Activated T-helper 17 cell treated with anti-CD3 and anti-CD28 coated beads, Interleukin-2, amount 50 U/mL, for 72 hours (primary cell): ENCODE data around the gene SLC9A7. TPM values are rescaled to one million over a fixed set of nuclear protein-coding genes. Genes with fewer than 3 reads are reported as not detected.
"Not testable (repeated sequence)": the region's sequence is repeated elsewhere in the genome, so short reads cannot be mapped to it uniquely, and the experiment has no call there.

Experiments used
- ATAC-seq: fragments of 150-1000 bp; cut with Tn5 transposase; replicated peaks from 2 replicates; pipeline ENCODE4 v1.10.0; 2021; ENCODE audit warnings: mild to moderate bottlenecking, moderate library complexity
- H3K27ac Mint-ChIP-seq: one replicate; pipeline ENCODE4 v1.8.0; 2022; ENCODE audit warnings: mixed read lengths
- H3K27me3 Mint-ChIP-seq: one replicate; pipeline ENCODE4 v1.8.0; 2022; ENCODE audit warnings: mixed read lengths
- H3K36me3 Mint-ChIP-seq: one replicate; pipeline ENCODE4 v1.8.0; 2022; ENCODE audit warnings: low read depth, mild to moderate bottlenecking, mixed read lengths
- H3K4me1 Mint-ChIP-seq: one replicate; pipeline ENCODE4 v1.8.0; 2022; ENCODE audit warnings: mixed read lengths
- H3K4me3 Mint-ChIP-seq: one replicate; pipeline ENCODE4 v1.8.0; 2022; ENCODE audit warnings: mild to moderate bottlenecking, mixed read lengths
- H3K9me3 Mint-ChIP-seq: one replicate; pipeline ENCODE4 v1.8.0; 2022; ENCODE audit warnings: mixed read lengths
- total RNA-seq, 2 donors: library from RNA; stranded (reverse); gene quantifications; one replicate each; pipeline ENCODE4 v1.2.3, GENCODE V29; 2022

SLC9A7 gene
- total RNA-seq, 2 donors from 2014 or later, result 10.0 to 13.3 TPM

DNA sequence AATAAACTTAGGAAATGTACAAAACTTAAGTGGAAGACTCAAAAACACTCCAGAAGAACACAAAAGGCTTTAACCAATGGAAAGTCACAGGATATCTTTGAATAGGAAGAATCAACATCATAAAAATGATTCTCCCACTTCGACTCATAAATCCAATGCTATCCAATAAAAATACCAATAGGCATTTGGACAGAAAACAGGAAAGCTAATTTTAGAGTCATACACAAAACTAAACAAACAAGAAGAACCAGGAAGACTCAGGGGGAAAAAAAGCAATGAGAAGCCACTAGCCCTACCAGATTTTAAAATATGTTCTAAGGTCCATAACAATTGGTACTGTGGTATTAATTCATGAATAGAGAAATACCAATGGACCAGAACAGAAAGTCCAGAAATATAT lies 28.2 kb downstream of the SLC9A7 start:
- Mint-ChIP-seq H3K27ac (no peak overlapping the region), H3K36me3 (no peaks in the 10 kb centered on the region), H3K9me3 (peaks cover 2% of the 10 kb centered on the region), H3K27me3 (no peaks in the 10 kb centered on the region), H3K4me3 (no peak overlapping the region), H3K4me1 (no peaks in the 10 kb centered on the region)
- ATAC-seq, result no peak

DNA sequence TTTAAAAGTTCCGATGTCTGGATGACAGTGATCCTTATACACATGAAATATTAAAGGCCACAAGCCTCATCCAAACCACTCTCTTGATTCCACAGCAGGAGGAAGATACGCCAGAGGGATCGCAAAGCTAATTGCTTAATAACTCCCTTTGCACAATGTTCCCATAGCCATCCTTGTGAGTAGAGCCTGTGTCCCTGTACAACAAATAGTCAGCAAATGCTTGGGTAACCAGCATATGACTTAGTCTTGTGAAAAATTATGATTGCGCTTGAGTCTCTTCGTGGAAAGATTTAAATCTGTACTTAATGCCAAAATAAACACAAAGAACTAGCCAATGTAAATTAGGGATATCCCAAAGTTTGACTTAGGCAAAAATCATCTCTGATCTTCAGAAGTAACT lies 31.5 kb downstream of the SLC9A7 start:
- Mint-ChIP-seq H3K36me3 (no peaks in the 10 kb centered on the region), H3K27me3 (no peaks in the 10 kb centered on the region), H3K9me3 (no peaks in the 10 kb centered on the region), H3K4me3 (no peak overlapping the region), H3K27ac (no peak overlapping the region), H3K4me1 (no peaks in the 10 kb centered on the region)
- ATAC-seq, result no peak

DNA sequence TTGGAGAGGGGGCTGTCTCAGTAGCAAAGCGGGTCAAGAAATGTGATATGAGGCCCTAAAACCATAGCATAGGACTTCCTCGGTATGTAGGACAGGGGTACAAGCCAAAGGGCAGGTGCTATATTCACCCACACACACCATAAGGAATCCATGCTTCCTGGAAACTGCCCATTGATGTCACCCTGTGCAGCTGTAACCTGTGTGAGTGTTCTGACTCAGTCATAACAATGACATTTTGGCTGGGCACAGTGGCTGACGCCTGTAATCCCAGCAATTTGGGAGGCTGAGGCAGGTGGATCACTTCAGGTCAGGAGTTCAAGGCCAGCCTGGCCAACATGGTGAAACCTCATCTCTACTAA lies 35.4 kb downstream of the SLC9A7 start:
- not testable (repeated sequence) for H3K4me3 Mint-ChIP-seq, H3K27me3 Mint-ChIP-seq, H3K27ac Mint-ChIP-seq, H3K9me3 Mint-ChIP-seq, H3K4me1 Mint-ChIP-seq, H3K36me3 Mint-ChIP-seq
- peak; percentile 77 for ATAC-seq

DNA sequence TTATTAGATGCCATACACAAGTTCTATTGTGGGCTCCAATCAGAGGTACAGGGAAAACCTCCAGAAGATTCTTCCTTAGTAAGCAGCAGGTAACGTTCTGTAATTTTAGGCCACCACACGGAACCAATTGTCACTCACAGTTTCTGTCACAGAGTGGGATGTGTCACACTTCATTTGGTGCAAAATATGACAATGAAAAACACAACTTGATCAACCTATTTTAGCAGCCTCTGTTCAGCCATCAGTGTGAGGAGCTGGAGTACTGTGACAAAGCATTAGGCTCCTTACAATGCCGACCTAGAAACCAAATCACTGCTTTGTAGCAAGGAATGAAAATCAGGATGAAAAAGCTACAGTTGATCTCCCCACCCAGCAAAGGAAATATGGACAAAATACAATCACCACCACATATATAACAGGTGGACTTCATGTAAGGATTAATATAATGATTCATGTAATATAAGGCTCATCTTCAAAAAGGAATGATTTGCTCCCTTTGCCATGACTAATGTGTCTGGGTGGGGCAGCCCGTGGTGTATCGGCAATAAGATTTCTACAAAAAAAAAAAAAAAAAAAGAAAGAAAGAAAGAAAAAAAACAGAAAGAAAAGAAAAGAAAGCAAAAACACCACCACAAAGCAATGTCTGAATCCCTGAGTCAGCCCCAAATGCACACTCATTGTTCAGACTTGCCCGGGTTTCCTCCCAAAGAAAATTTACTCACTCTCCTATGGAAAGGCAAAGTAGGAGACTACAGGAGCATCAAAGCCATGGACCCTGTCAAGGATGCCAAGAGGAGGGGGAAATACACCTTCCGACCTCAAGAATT lies 36.0 kb downstream of the SLC9A7 start:
- Mint-ChIP-seq H3K4me3 (no peak overlapping the region), H3K36me3 (no peaks in the 10 kb centered on the region), H3K4me1 (no peaks in the 10 kb centered on the region), H3K9me3 (no peaks in the 10 kb centered on the region), H3K27ac (no peak overlapping the region), H3K27me3 (no peaks in the 10 kb centered on the region)
- peak; percentile 63 for ATAC-seq

DNA sequence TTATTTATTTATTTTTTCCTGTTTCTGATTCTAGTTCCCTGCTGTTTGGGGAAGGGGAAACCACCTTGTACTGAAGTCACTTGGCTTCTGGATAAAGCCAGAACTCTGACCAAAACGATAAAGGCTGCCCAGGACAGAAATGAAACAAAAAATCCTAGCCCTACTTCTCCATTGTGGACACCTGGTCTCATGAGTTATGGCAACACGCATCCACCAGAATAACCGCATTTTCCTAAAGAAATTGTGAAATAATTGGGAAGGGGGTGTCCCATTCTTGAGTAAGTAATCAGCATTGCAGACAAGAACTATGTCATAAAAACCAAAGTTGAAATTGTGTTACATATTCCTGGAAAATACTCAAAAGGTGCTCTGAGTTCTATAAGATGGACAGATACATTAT lies 42.1 kb downstream of the SLC9A7 start:
- Mint-ChIP-seq H3K9me3 (no peaks in the 10 kb centered on the region), H3K27ac (no peak overlapping the region), H3K36me3 (no peaks in the 10 kb centered on the region), H3K4me3 (no peak overlapping the region), H3K27me3 (no peaks in the 10 kb centered on the region), H3K4me1 (peaks cover 6% of the 10 kb centered on the region)
- ATAC-seq, result no peak

DNA sequence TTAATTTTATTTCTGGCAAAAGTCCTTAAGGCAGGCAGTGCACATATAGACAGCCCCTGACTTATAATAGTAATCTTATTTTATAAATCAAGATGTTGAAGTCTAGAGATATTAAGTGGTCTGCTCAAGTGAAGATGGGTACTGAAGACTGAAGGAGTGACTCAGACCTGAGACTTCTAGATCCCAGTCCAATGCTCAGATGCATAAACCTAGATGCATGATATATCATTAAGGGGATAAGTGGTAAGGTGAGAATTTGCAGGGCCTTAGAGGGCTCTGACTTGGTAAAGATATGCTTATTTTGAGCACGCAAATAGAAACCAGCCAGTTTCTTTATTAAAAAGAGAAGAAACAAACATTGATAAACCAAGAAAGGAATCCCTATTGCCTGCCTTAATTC lies 42.9 kb downstream of the SLC9A7 start:
- no peaks in the 10 kb centered on the region for H3K27me3 Mint-ChIP-seq
- no peak overlapping the region for H3K4me3 Mint-ChIP-seq
- H3K4me1 Mint-ChIP-seq, result peaks cover 6% of the 10 kb centered on the region
- H3K27ac Mint-ChIP-seq, result no peak overlapping the region
- no peaks in the 10 kb centered on the region for H3K9me3 Mint-ChIP-seq
- H3K36me3 Mint-ChIP-seq, result no peaks in the 10 kb centered on the region
- no peak for ATAC-seq

DNA sequence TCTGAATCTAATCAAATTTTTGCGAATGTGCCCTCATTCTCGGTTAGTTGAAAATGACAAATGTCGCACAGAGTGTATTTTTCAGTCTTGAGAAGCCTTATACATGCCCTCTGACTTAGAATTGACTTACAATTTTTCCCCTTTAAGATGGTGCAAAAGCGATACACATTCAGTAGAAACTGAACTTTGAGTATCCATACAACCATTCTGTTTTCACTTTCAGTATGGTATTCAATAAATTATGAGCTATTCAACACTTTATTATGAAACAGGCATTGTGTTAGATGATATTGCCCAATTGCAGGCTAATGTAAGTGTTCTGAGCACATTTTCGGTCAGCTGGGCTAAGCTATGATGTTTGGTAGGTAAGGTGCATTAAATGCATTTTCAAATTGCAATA lies 43.4 kb downstream of the SLC9A7 start:
- no peak overlapping the region for H3K4me3 Mint-ChIP-seq
- no peaks in the 10 kb centered on the region for H3K9me3 Mint-ChIP-seq
- no peaks in the 10 kb centered on the region for H3K27me3 Mint-ChIP-seq
- no peaks in the 10 kb centered on the region for H3K36me3 Mint-ChIP-seq
- H3K27ac Mint-ChIP-seq, result no peak overlapping the region
- H3K4me1 Mint-ChIP-seq, result peaks cover 11% of the 10 kb centered on the region
- peak; percentile 19 for ATAC-seq

DNA sequence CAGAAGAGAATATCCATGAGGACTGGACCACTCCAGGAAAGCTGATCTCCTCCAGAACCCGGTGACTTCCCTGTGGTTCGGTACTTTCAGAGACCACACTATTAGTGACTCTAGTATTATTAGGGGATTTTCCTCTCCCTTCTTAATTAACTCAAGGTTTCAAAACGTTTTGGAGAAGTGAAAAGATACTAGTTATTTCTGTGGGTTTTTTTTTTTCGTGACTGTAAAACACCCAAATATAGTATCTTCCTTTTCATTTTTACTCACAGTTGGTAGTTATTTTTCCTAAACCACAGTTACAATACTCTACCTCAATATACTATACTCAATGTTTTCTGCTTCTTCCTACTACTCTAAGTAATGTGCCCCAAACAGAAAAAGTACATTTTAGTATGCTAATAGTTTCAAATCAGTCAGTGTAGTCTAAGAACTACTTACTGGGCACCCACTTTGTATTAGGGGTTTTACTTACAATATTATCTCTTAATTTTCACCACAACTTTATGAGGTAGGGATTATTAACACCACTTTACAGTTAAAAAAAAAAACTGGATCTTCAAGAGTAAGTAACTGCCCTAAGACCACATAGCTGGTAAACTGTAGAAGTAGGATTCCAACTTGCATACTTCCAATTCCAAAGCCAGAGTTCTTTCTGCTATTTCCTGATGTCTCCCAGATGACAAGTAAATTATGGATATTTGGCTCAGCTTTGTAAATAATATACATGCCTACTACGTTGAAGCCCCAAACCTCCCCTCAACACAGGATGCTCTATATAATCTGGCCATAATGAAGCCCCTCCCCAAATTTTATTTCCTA lies 45.0 kb downstream of the SLC9A7 start:
- H3K4me3 Mint-ChIP-seq, result peak overlapping the region; percentile 35
- ATAC-seq, result peak; percentile 74

GRCh38 chrX:46712764-46713163 lies 46.2 kb downstream of the SLC9A7 start:
- Mint-ChIP-seq H3K27me3 (no peaks in the 10 kb centered on the region), H3K9me3 (no peaks in the 10 kb centered on the region), H3K36me3 (no peaks in the 10 kb centered on the region), H3K4me3 (no peak overlapping the region), H3K4me1 (peaks cover 19% of the 10 kb centered on the region), H3K27ac (no peak overlapping the region)
- no peak for ATAC-seq

More for the DNA sequence above, 45.0 kb downstream of the SLC9A7 start:
- Mint-ChIP-seq H3K36me3 (no peaks in the 10 kb centered on the region), H3K4me1 (peaks cover 19% of the 10 kb centered on the region), H3K27ac (peak overlapping the region; percentile 19), H3K27me3 (no peaks in the 10 kb centered on the region), H3K9me3 (no peaks in the 10 kb centered on the region)

- peak; percentile 24 for ATAC-seq
- Mint-ChIP-seq H3K4me3 (peak overlapping the region; percentile 30), H3K27me3 (no peaks in the 10 kb centered on the region)
Measured at GRCh38 chrX:46710927-46711623, 47.8 kb downstream of the SLC9A7 start.

DNA sequence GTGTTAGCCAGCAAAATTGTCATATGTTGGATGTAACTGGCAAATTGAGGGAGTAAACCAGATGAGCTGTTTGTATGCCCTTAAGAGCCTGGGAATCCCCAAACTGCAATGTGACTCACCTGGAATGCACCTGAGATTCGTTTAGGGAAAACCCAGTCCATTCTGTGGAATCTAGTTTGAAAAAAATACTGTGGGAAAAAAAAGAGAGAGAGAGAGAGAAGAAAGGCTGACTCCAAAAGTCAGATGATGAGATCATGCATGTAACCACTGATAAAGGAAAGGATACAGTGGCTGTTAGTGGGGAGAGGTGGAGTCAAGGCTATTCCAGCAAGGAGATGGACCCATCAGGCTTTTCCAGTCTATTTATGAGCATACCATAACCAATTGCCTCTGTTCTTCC lies 48.5 kb downstream of the SLC9A7 start:
- H3K9me3 Mint-ChIP-seq, result no peaks in the 10 kb centered on the region
- peak; percentile 56 for ATAC-seq
- H3K27me3 Mint-ChIP-seq, result no peaks in the 10 kb centered on the region
- peak overlapping the region; percentile 30 for H3K4me3 Mint-ChIP-seq
- peak overlapping the region; percentile 46 for H3K27ac Mint-ChIP-seq
- no peaks in the 10 kb centered on the region for H3K36me3 Mint-ChIP-seq
- H3K4me1 Mint-ChIP-seq, result peaks cover 19% of the 10 kb centered on the region

More at GRCh38 chrX:46710927-46711623, 47.8 kb downstream of the SLC9A7 start:
- Mint-ChIP-seq H3K9me3 (no peaks in the 10 kb centered on the region), H3K27ac (peak overlapping the region; percentile 46), H3K4me1 (peaks cover 19% of the 10 kb centered on the region), H3K36me3 (no peaks in the 10 kb centered on the region)

DNA sequence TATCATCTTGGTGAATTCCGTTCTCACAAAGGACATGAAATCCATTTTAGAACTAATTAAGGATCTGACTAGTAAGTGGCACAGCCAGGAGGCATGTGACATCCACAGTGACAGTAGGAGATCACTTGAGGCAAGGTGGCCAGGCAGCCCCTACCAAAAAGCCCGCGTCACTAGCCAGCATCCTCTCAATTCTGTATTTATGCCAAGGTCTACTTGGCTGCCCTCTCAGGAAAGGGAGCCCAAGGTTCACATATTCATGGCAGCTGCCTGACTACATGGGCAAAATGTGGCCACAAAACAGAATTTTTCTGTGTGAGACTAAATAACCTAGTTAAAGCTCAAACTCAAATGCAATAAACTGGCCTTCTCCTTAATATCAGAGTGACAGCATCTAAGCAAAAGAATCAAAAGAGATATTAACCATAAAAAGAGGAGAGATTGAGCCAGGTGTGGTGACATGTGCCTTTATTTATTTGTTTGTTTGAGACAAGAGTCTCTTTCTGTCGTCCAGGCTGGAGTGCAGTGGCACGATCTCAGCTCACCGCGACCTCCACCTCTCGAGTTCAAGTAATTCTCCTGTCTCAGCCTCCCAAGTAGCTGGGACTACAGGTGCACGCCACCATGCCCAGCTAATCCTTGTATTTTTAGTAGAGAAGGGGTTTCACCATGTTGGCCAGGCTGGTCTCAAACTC lies 51.5 kb downstream of the SLC9A7 start:
- ATAC-seq, result no peak
- Mint-ChIP-seq H3K4me1 (peaks cover 22% of the 10 kb centered on the region), H3K9me3 (no peaks in the 10 kb centered on the region), H3K27me3 (no peaks in the 10 kb centered on the region), H3K36me3 (no peaks in the 10 kb centered on the region), H3K27ac (no peak overlapping the region), H3K4me3 (no peak overlapping the region)

GRCh38 chrX:46704767-46705386 lies 54.0 kb downstream of the SLC9A7 start:
- peak; percentile 98 for ATAC-seq
- Mint-ChIP-seq H3K4me3 (peak overlapping the region; percentile 68), H3K4me1 (peaks cover 10% of the 10 kb centered on the region), H3K27ac (peak overlapping the region; percentile 88), H3K36me3 (no peaks in the 10 kb centered on the region), H3K9me3 (peaks cover 3% of the 10 kb centered on the region), H3K27me3 (no peaks in the 10 kb centered on the region)

GRCh38 chrX:46703980-46704379 lies 54.9 kb downstream of the SLC9A7 start:
- Mint-ChIP-seq H3K27ac (peak overlapping the region; percentile 88), H3K36me3 (no peaks in the 10 kb centered on the region), H3K27me3 (no peaks in the 10 kb centered on the region), H3K4me3 (peak overlapping the region; percentile 68), H3K9me3 (peaks cover 3% of the 10 kb centered on the region), H3K4me1 (peaks cover 9% of the 10 kb centered on the region)
- ATAC-seq, result no peak
